HEK293 (cell line): Measurements from ENCODE around the gene R3HDM2.
A peak's percentile ranks its signal among the peaks of the same experiment; 100 is the strongest.

Source experiments
- AEBP2 ChIP-seq: fragments of 450-650 bp; formaldehyde crosslinking; IDR thresholded peaks from 2 replicates; pipeline ENCODE4 v1.5.1; 2016; ENCODE audit warnings: missing biosample characterization, missing genetic modification characterization, borderline replicate concordance
- CTCF ChIP-seq: fragments of 450-650 bp; formaldehyde crosslinking; IDR thresholded peaks from 2 replicates; pipeline ENCODE4 v1.5.1; 2016; ENCODE audit warnings: missing biosample characterization, missing genetic modification characterization
- GLI2 ChIP-seq: fragments of 450-650 bp; formaldehyde crosslinking; IDR thresholded peaks from 2 replicates; pipeline ENCODE4; 2017; ENCODE audit warnings: missing biosample characterization, missing genetic modification characterization, low read depth, borderline replicate concordance
- IKZF3 ChIP-seq: fragments of 450-650 bp; IDR thresholded peaks from 2 replicates; pipeline ENCODE4 v1.5.0; 2018; ENCODE audit warnings: missing biosample characterization, mild to moderate bottlenecking, missing genetic modification characterization, moderate library complexity
- PATZ1 ChIP-seq: fragments of 450-650 bp; formaldehyde crosslinking; IDR thresholded peaks from 2 replicates; pipeline ENCODE4 v1.5.1; 2016; ENCODE audit warnings: missing biosample characterization, missing genetic modification characterization
- REST ChIP-seq: fragments of 450-650 bp; formaldehyde crosslinking; IDR thresholded peaks from 2 replicates; pipeline ENCODE4 v1.5.1; 2016; ENCODE audit warnings: missing biosample characterization, missing genetic modification characterization
- ZBTB17 ChIP-seq: fragments of 450-650 bp; formaldehyde crosslinking; IDR thresholded peaks from 2 replicates; pipeline ENCODE4 v1.5.1; 2016; ENCODE audit warnings: missing biosample characterization, missing genetic modification characterization
- ZIC2 ChIP-seq: fragments of 450-650 bp; formaldehyde crosslinking; IDR thresholded peaks from 2 replicates; pipeline ENCODE4 v1.5.1; 2016; ENCODE audit warnings: missing biosample characterization, missing genetic modification characterization
- ZNF112 ChIP-seq: fragments of 450-650 bp; formaldehyde crosslinking; IDR thresholded peaks from 2 replicates; pipeline ENCODE4 v1.5.0; 2017; ENCODE audit warnings: missing biosample characterization, missing genetic modification characterization
- ZNF146 ChIP-seq: fragments of 450-650 bp; formaldehyde crosslinking; IDR thresholded peaks from 2 replicates; pipeline ENCODE4 v1.5.1; 2016; ENCODE audit warnings: missing biosample characterization, missing genetic modification characterization
- ZNF274 ChIP-seq, 2 experiments: fragments of 200-500 bp in 1 of 2; fragments of 450-650 bp in 1 of 2; sonication (Bioruptor generic) in 1 of 2; formaldehyde crosslinking in 1 of 2; IDR thresholded peaks; 2 replicates each; pipeline versions ENCODE4 v1.5.1 to v1.6.1; 2014 to 2016; ENCODE audit warnings: borderline replicate concordance in 1 of 2, inconsistent platforms in 1 of 2, low read length in 1 of 2, missing biosample characterization in 1 of 2, missing genetic modification characterization in 1 of 2
- ZNF292 ChIP-seq: fragments of 450-650 bp; formaldehyde crosslinking; IDR thresholded peaks from 2 replicates; pipeline ENCODE4 v1.5.1; 2016; ENCODE audit warnings: low read depth, missing biosample characterization, missing genetic modification characterization, borderline replicate concordance
- ZNF324 ChIP-seq: fragments of 450-650 bp; formaldehyde crosslinking; IDR thresholded peaks from 2 replicates; pipeline ENCODE4 v1.5.1; 2016; ENCODE audit warnings: missing biosample characterization, missing genetic modification characterization
- ZNF366 ChIP-seq: fragments of 450-650 bp; formaldehyde crosslinking; conservative IDR thresholded peaks from 2 replicates; pipeline ENCODE4 v1.5.1; 2016; ENCODE audit warnings: missing biosample characterization, missing genetic modification characterization
- ZNF416 ChIP-seq: fragments of 450-650 bp; formaldehyde crosslinking; IDR thresholded peaks from 2 replicates; pipeline ENCODE4 v1.5.1; 2016; ENCODE audit warnings: missing biosample characterization, missing genetic modification characterization
- ZNF600 ChIP-seq: fragments of 450-650 bp; formaldehyde crosslinking; IDR thresholded peaks from 2 replicates; pipeline ENCODE4 v1.5.1; 2016; ENCODE audit warnings: missing biosample characterization, missing genetic modification characterization
- ZNF610 ChIP-seq: fragments of 450-650 bp; formaldehyde crosslinking; IDR thresholded peaks from 2 replicates; pipeline ENCODE4 v1.5.1; 2016; ENCODE audit warnings: missing biosample characterization, missing genetic modification characterization, borderline replicate concordance
- ZNF654 ChIP-seq: fragments of 450-650 bp; formaldehyde crosslinking; IDR thresholded peaks from 2 replicates; pipeline ENCODE4 v1.5.1; 2016; ENCODE audit warnings: low read depth, missing biosample characterization, missing genetic modification characterization
- ZNF658 ChIP-seq: fragments of 450-650 bp; formaldehyde crosslinking; IDR thresholded peaks from 2 replicates; pipeline ENCODE4; 2016; ENCODE audit warnings: missing biosample characterization, missing genetic modification characterization
- ZNF660 ChIP-seq: fragments of 450-650 bp; IDR thresholded peaks from 2 replicates; pipeline ENCODE4 v1.5.1; 2018; ENCODE audit warnings: missing biosample characterization, mild to moderate bottlenecking, missing genetic modification characterization
- ZNF692 ChIP-seq: fragments of 450-650 bp; formaldehyde crosslinking; IDR thresholded peaks from 2 replicates; pipeline ENCODE4 v1.5.1; 2016; ENCODE audit warnings: missing biosample characterization, missing genetic modification characterization
- ZNF843 ChIP-seq: fragments of 450-650 bp; formaldehyde crosslinking; IDR thresholded peaks from 2 replicates; pipeline ENCODE4 v1.5.1; 2016; ENCODE audit warnings: missing biosample characterization, missing genetic modification characterization

The R3HDM2 gene

GRCh38 chr12:57452937-57453509, 22.2 kb upstream of the R3HDM2 start (continued):
- TF ChIP-seq AEBP2 (no peak), REST (tag by site-specific recombination) (peak; percentile 46; the same call in 1 of the 2 replicates), ZIC2 (tag by site-specific recombination) (no peak), IKZF3 (tag by site-specific recombination) (peak; percentile 98), ZNF660 (tag by site-specific recombination) (no peak), ZNF692 (tag by site-specific recombination) (peak; percentile 29; the same call in 1 of the 2 replicates), ZNF416 (tag by site-specific recombination) (no peak), ZNF112 (tag by site-specific recombination) (no peak), ZNF274 (IDR thresholded peaks at IDR 0.05; ENCODE audit: low read length) (no peak), ZNF274 (tag by site-specific recombination; IDR thresholded peaks at IDR 0.05; ENCODE audit: borderline replicate concordance) (no peak), ZNF843 (tag by site-specific recombination) (no peak), ZNF658 (tag by site-specific recombination) (no peak), ZNF324 (no peak), ZNF366 (tag by site-specific recombination) (peak; percentile 80), PATZ1 (tag by site-specific recombination) (peak; percentile 36; the same call in 1 of the 2 replicates), ZNF600 (tag by site-specific recombination) (no peak), ZNF292 (tag by site-specific recombination) (no peak), ZNF610 (tag by site-specific recombination) (no peak), ZNF654 (tag by site-specific recombination) (peak; percentile 86), CTCF (tag by site-specific recombination) (peak; percentile 85), GLI2 (tag by site-specific recombination) (no peak), ZBTB17 (tag by site-specific recombination) (0 out of 2 replicates have a peak, but pooled peaks have one; percentile 26), ZNF146 (tag by site-specific recombination) (no peak)
